ENCODE data around the gene NLRP5. TPM values are rescaled to one million over a fixed set of nuclear protein-coding genes. Genes with fewer than 3 reads are reported as not detected.
"Not testable (repeated sequence)": the region's sequence is repeated elsewhere in the genome, so short reads cannot be mapped to it uniquely, and the experiment has no call there.

NLRP5 gene
- total and polyA plus RNA-seq, 2 of the 4 experiments (the other 2 are of a cell fraction): not detected

DNA sequence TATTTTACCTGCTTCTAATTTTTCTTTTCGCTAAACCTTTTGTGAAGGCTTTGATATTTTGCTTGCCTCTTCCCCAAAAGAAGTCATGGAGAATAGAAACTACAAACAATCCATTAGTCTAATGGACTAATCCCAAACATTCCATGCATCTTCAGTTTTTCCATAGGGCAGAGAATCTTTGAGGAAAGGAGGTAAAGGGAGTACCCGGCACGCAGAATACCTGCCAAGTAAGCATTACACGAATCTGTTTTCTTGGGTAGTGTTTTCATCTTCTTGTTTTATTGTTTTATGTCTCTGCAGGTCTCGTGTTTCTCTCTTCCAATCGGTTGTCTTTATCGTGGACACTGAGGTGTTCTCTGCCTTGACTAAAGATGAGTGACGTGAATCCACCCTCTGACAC is 39.0 kb upstream of the NLRP5 start, which contains the start of gene NLRP8:
NLRP8 (plus strand) TSS at position 301 of the 400 bp plus-strand sequence.
- WGBS, 2 experiments (ENCODE audit: extremely low coverage in 2 of 2, insufficient read length in 1 of 2): no CpG with 5 or more reads among the region's 8 CpGs
- no TSS peak for BruUV-seq (replicated peaks)

DNA sequence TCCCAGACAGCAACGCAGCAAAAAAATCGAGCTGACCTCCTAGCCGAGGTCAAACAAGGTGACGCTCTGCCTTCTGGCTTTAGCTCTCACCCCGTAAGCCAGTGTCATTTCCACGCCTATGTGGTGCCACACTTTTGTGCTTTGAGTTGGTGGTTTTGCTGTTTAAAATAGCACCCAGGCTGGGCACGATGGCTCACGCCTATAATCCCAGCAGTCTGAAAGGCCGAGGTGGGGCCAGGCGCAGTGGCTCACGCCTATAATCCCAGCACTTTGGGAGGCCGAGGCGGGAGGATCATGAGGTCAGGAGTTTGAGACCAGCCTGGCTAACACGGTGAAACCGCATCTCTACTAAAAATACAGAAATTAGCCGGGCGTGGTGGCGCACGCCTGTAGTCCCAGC is 36.0 kb upstream of the NLRP5 start:
- H4K8ac ChIP-seq (ENCODE audit: low read depth in 2 of 2, low read length in 2 of 2); intact Hi-C loops (cut with micrococcal nuclease); H3K23ac ChIP-seq (ENCODE audit: low read depth, low read length); H2AK9ac ChIP-seq (replicated peaks; ENCODE audit: low read depth, low read length, poor library complexity); H4K91ac ChIP-seq (ENCODE audit: insufficient read depth, low read depth, low read length); H2BK120ac ChIP-seq (ENCODE audit: low read depth, low read length); H2BK20ac ChIP-seq (ENCODE audit: low read depth, low read length); H3K27me3 ChIP-seq (ENCODE audit: control insufficient read depth, insufficient read depth, low read length); DNase-seq; CTCF ChIA-PET; H3K18ac ChIP-seq (ENCODE audit: low read depth, low read length); H2AFZ ChIP-seq (replicated peaks; ENCODE audit: low read length, poor library complexity); H3K4me1 ChIP-seq (ENCODE audit: control insufficient read depth, insufficient read depth, low read length); H3K4me3 ChIP-seq (ENCODE audit: insufficient read depth, low read depth, low read length); H2BK5ac ChIP-seq (ENCODE audit: low read depth, low read length, poor library complexity, severe bottlenecking); H3K4ac ChIP-seq (ENCODE audit: low read depth, low read length); H4K20me1 ChIP-seq (ENCODE audit: insufficient read depth, low read length); H3K9me1 ChIP-seq (ENCODE audit: insufficient read depth, low read length); H3K36me3 ChIP-seq (ENCODE audit: control insufficient read depth, insufficient read depth, low read length); H3K9ac ChIP-seq (ENCODE audit: low read depth, low read length); POLR2A ChIA-PET (ENCODE audit: unreplicated experiment); H4K5ac ChIP-seq (ENCODE audit: low read depth, low read length); H2BK15ac ChIP-seq (ENCODE audit: low read depth, low read length); BruUV-seq (replicated peaks); in situ Hi-C loops (cut with MboI; ENCODE audit: low sequenced_read_pairs); H3K79me1 ChIP-seq (ENCODE audit: low read depth in 1 of 2, low read length in 2 of 2); ATAC-seq (ENCODE audit: low read depth); H3K4me2 ChIP-seq (ENCODE audit: low read depth, low read length); dilution Hi-C loops (cut with HindIII; ENCODE audit: low sequenced_read_pairs, unreplicated experiment); H3K56ac ChIP-seq (ENCODE audit: extremely low read depth, insufficient read depth, low read length); H3K27ac ChIP-seq (ENCODE audit: insufficient read depth, low read length); H2AK5ac ChIP-seq (ENCODE audit: low read depth, low read length); H3K14ac ChIP-seq (replicated peaks; ENCODE audit: low read depth, low read length): not testable (repeated sequence)
- WGBS, 2 experiments (ENCODE audit: extremely low coverage in 2 of 2, insufficient read length in 1 of 2): 81% methylated on average over 11 of the region's 19 CpGs; no CpG with 5 or more reads in 1 of the 2 experiments
- H3K9me3 ChIP-seq (ENCODE audit: control insufficient read depth, insufficient read depth, low read length): peaks cover 28% of the 10 kb centered on the region

More for the DNA sequence above, 39.0 kb upstream of the NLRP5 start, which contains the start of gene NLRP8:
- Histone ChIP-seq H4K91ac (ENCODE audit: insufficient read depth, low read depth, low read length) (no peak within 1 kb of the TSS), H3K4ac (ENCODE audit: low read depth, low read length) (no peak within 1 kb of the TSS), H2BK20ac (ENCODE audit: low read depth, low read length) (no peak within 1 kb of the TSS), H3K9me1 (ENCODE audit: insufficient read depth, low read length) (no peaks in the 10 kb centered on the region), H3K9ac (ENCODE audit: low read depth, low read length) (no peak within 1 kb of the TSS), H4K20me1 (ENCODE audit: insufficient read depth, low read length) (no peaks in the 10 kb centered on the region), H2BK120ac (ENCODE audit: low read depth, low read length) (no peak within 1 kb of the TSS), H3K56ac (ENCODE audit: extremely low read depth, insufficient read depth, low read length) (no peak within 1 kb of the TSS), H2AK9ac (replicated peaks; ENCODE audit: low read depth, low read length, poor library complexity) (no peak within 1 kb of the TSS), H3K27me3 (ENCODE audit: control insufficient read depth, insufficient read depth, low read length) (no peaks in the 10 kb centered on the region), H3K23ac (ENCODE audit: low read depth, low read length) (no peak within 1 kb of the TSS), H3K4me1 (ENCODE audit: control insufficient read depth, insufficient read depth, low read length) (no peaks in the 10 kb centered on the region), H3K9me3 (ENCODE audit: control insufficient read depth, insufficient read depth, low read length) (peaks cover 22% of the 10 kb centered on the region), H3K27ac (ENCODE audit: insufficient read depth, low read length) (no peak within 1 kb of the TSS), H2AK5ac (ENCODE audit: low read depth, low read length) (no peak within 1 kb of the TSS), H3K36me3 (ENCODE audit: control insufficient read depth, insufficient read depth, low read length) (no peaks in the 10 kb centered on the region), H2AFZ (replicated peaks; ENCODE audit: low read length, poor library complexity) (no peak within 1 kb of the TSS), H3K18ac (ENCODE audit: low read depth, low read length) (no peak within 1 kb of the TSS), H4K5ac (ENCODE audit: low read depth, low read length) (no peak within 1 kb of the TSS), H3K14ac (replicated peaks; ENCODE audit: low read depth, low read length) (no peak within 1 kb of the TSS), H4K8ac (ENCODE audit: low read depth in 2 of 2, low read length in 2 of 2) (no peak within 1 kb of the TSS), H2BK15ac (ENCODE audit: low read depth, low read length) (no peak within 1 kb of the TSS), H3K4me2 (ENCODE audit: low read depth, low read length) (no peak within 1 kb of the TSS), H2BK5ac (ENCODE audit: low read depth, low read length, poor library complexity, severe bottlenecking) (no peak within 1 kb of the TSS), H3K4me3 (ENCODE audit: insufficient read depth, low read depth, low read length) (no peak within 1 kb of the TSS), H3K79me1 (ENCODE audit: low read depth in 1 of 2, low read length in 2 of 2) (no peaks in the 10 kb centered on the region)
- CTCF ChIA-PET: no interaction called here
- in situ Hi-C loops (cut with MboI; ENCODE audit: low sequenced_read_pairs) (no loop called here), intact Hi-C loops (cut with micrococcal nuclease) (no loop called here), dilution Hi-C loops (cut with HindIII; ENCODE audit: low sequenced_read_pairs, unreplicated experiment) (no loop called here)
- no peak for TF ChIP-seq SMC3 (IDR thresholded peaks at IDR 0.05; ENCODE audit: low read depth, low read length)
- POLR2A ChIA-PET (ENCODE audit: unreplicated experiment): no interaction called here
- DNase-seq (no peak), ATAC-seq (ENCODE audit: low read depth) (no peak)
